Activated naive CD4-positive, alpha-beta T cell treated with anti-CD3 and anti-CD28 coated beads, Interleukin-2, amount 50 U/mL, for 24 hours (primary cell): Measurements from ENCODE around the gene PDE3B.
"Not testable (repeated sequence)": the region's sequence is repeated elsewhere in the genome, so short reads cannot be mapped to it uniquely, and the experiment has no call there.

Experiments
- H3K27ac Mint-ChIP-seq: one replicate; pipeline ENCODE4 v1.8.0; 2021; ENCODE audit warnings: mild to moderate bottlenecking, mixed read lengths
- H3K27me3 Mint-ChIP-seq: one replicate; pipeline ENCODE4 v1.8.0; 2021; ENCODE audit warnings: mixed read lengths
- H3K36me3 Mint-ChIP-seq: one replicate; pipeline ENCODE4 v1.8.0; 2021; ENCODE audit warnings: mixed read lengths
- H3K4me1 Mint-ChIP-seq: one replicate; pipeline ENCODE4 v1.8.0; 2021; ENCODE audit warnings: mixed read lengths
- H3K4me3 Mint-ChIP-seq: one replicate; pipeline ENCODE4 v1.8.0; 2021; ENCODE audit warnings: mild to moderate bottlenecking, mixed read lengths
- H3K9me3 Mint-ChIP-seq: one replicate; pipeline ENCODE4 v1.8.0; 2021; ENCODE audit warnings: mixed read lengths

PDE3B gene

GRCh38 chr11:14835496-14836492, 192.2 kb downstream of the PDE3B start:
- Mint-ChIP-seq H3K4me1 (peaks cover 4% of the 10 kb centered on the region), H3K4me3 (no peak overlapping the region), H3K27ac (peak overlapping the region; percentile 72), H3K36me3 (peaks cover 32% of the 10 kb centered on the region), H3K9me3 (no peaks in the 10 kb centered on the region), H3K27me3 (no peaks in the 10 kb centered on the region)

GRCh38 chr11:14842002-14842401, 198.4 kb downstream of the PDE3B start:
- Mint-ChIP-seq H3K27ac (no peak overlapping the region), H3K9me3 (no peaks in the 10 kb centered on the region), H3K4me3 (no peak overlapping the region), H3K36me3 (peaks cover 36% of the 10 kb centered on the region), H3K27me3 (no peaks in the 10 kb centered on the region), H3K4me1 (no peaks in the 10 kb centered on the region)

GRCh38 chr11:14852571-14853177, 209.1 kb downstream of the PDE3B start:
- Mint-ChIP-seq H3K27ac (peak overlapping the region; percentile 59), H3K27me3 (no peaks in the 10 kb centered on the region)

GRCh38 chr11:14854057-14854456, 210.5 kb downstream of the PDE3B start:
- Mint-ChIP-seq H3K4me3 (no peak overlapping the region), H3K27me3 (no peaks in the 10 kb centered on the region), H3K9me3 (no peaks in the 10 kb centered on the region), H3K27ac (no peak overlapping the region), H3K36me3 (peaks cover 37% of the 10 kb centered on the region), H3K4me1 (peaks cover 47% of the 10 kb centered on the region)

More at GRCh38 chr11:14852571-14853177, 209.1 kb downstream of the PDE3B start:
- no peaks in the 10 kb centered on the region for H3K9me3 Mint-ChIP-seq
- H3K4me1 Mint-ChIP-seq: peaks cover 43% of the 10 kb centered on the region
- H3K36me3 Mint-ChIP-seq: peaks cover 38% of the 10 kb centered on the region
- no peak overlapping the region for H3K4me3 Mint-ChIP-seq

- Mint-ChIP-seq H3K36me3 (peaks cover 40% of the 10 kb centered on the region), H3K4me1 (peaks cover 50% of the 10 kb centered on the region), H3K27me3 (no peaks in the 10 kb centered on the region), H3K9me3 (no peaks in the 10 kb centered on the region), H3K27ac (peak overlapping the region; percentile 35), H3K4me3 (no peak overlapping the region)
These were observed 212.3 kb downstream of the PDE3B start for GRCh38 chr11:14855890-14856289.

- H3K27ac Mint-ChIP-seq: peak overlapping the region; percentile 73
- peaks cover 43% of the 10 kb centered on the region for H3K36me3 Mint-ChIP-seq
- no peaks in the 10 kb centered on the region for H3K9me3 Mint-ChIP-seq
- H3K4me1 Mint-ChIP-seq: peaks cover 44% of the 10 kb centered on the region
- H3K4me3 Mint-ChIP-seq: no peak overlapping the region
- no peaks in the 10 kb centered on the region for H3K27me3 Mint-ChIP-seq
These were observed 214.0 kb downstream of the PDE3B start for GRCh38 chr11:14857621-14858020.

GRCh38 chr11:14858404-14858803, 214.8 kb downstream of the PDE3B start:
- peaks cover 44% of the 10 kb centered on the region for H3K36me3 Mint-ChIP-seq
- no peaks in the 10 kb centered on the region for H3K27me3 Mint-ChIP-seq
- H3K27ac Mint-ChIP-seq: no peak overlapping the region
- peaks cover 4% of the 10 kb centered on the region for H3K9me3 Mint-ChIP-seq
- H3K4me1 Mint-ChIP-seq: peaks cover 40% of the 10 kb centered on the region
- no peak overlapping the region for H3K4me3 Mint-ChIP-seq

- peaks cover 4% of the 10 kb centered on the region for H3K9me3 Mint-ChIP-seq
- no peak overlapping the region for H3K4me3 Mint-ChIP-seq
- H3K27me3 Mint-ChIP-seq: no peaks in the 10 kb centered on the region
- H3K27ac Mint-ChIP-seq: no peak overlapping the region
- H3K4me1 Mint-ChIP-seq: peaks cover 29% of the 10 kb centered on the region
- peaks cover 45% of the 10 kb centered on the region for H3K36me3 Mint-ChIP-seq
These were observed 216.9 kb downstream of the PDE3B start for GRCh38 chr11:14860511-14860910.

GRCh38 chr11:14861680-14862079, 218.1 kb downstream of the PDE3B start:
- Mint-ChIP-seq H3K9me3 (peaks cover 4% of the 10 kb centered on the region), H3K36me3 (peaks cover 38% of the 10 kb centered on the region), H3K27me3 (no peaks in the 10 kb centered on the region), H3K4me3 (no peak overlapping the region), H3K27ac (peak overlapping the region; percentile 12), H3K4me1 (peaks cover 31% of the 10 kb centered on the region)

GRCh38 chr11:14863775-14864174, 220.2 kb downstream of the PDE3B start:
- peak overlapping the region; percentile 73 for H3K27ac Mint-ChIP-seq
- H3K4me3 Mint-ChIP-seq, H3K27me3 Mint-ChIP-seq, H3K9me3 Mint-ChIP-seq: not testable (repeated sequence)
- peaks cover 21% of the 10 kb centered on the region for H3K4me1 Mint-ChIP-seq
- H3K36me3 Mint-ChIP-seq: peaks cover 33% of the 10 kb centered on the region

GRCh38 chr11:14872032-14872431, 228.4 kb downstream of the PDE3B start:
- Mint-ChIP-seq H3K9me3 (no peaks in the 10 kb centered on the region), H3K4me3 (no peak overlapping the region), H3K36me3 (peaks cover 15% of the 10 kb centered on the region), H3K27me3 (no peaks in the 10 kb centered on the region), H3K27ac (peak overlapping the region; percentile 71), H3K4me1 (peaks cover 20% of the 10 kb centered on the region)

- no peaks in the 10 kb centered on the region for H3K9me3 Mint-ChIP-seq
- peak overlapping the region; percentile 66 for H3K27ac Mint-ChIP-seq
- H3K27me3 Mint-ChIP-seq: no peaks in the 10 kb centered on the region
- H3K36me3 Mint-ChIP-seq: peaks cover 25% of the 10 kb centered on the region
- H3K4me3 Mint-ChIP-seq: no peak overlapping the region
- H3K4me1 Mint-ChIP-seq: peaks cover 20% of the 10 kb centered on the region
These were observed 230.0 kb downstream of the PDE3B start for GRCh38 chr11:14873632-14874031.

GRCh38 chr11:14875163-14875562, 231.6 kb downstream of the PDE3B start:
- Mint-ChIP-seq H3K4me1 (peaks cover 20% of the 10 kb centered on the region), H3K36me3 (peaks cover 26% of the 10 kb centered on the region), H3K27me3 (no peaks in the 10 kb centered on the region), H3K9me3 (no peaks in the 10 kb centered on the region), H3K4me3 (no peak overlapping the region), H3K27ac (peak overlapping the region; percentile 69)

- H3K4me1 Mint-ChIP-seq: peaks cover 18% of the 10 kb centered on the region
- H3K27me3 Mint-ChIP-seq: no peaks in the 10 kb centered on the region
- no peak overlapping the region for H3K27ac Mint-ChIP-seq
- H3K9me3 Mint-ChIP-seq: no peaks in the 10 kb centered on the region
- H3K36me3 Mint-ChIP-seq: peaks cover 33% of the 10 kb centered on the region
- no peak overlapping the region for H3K4me3 Mint-ChIP-seq
These were observed 238.1 kb downstream of the PDE3B start for GRCh38 chr11:14881576-14882193.

GRCh38 chr11:14882196-14882595, 238.6 kb downstream of the PDE3B start:
- Mint-ChIP-seq H3K36me3 (peaks cover 33% of the 10 kb centered on the region), H3K27ac (no peak overlapping the region), H3K9me3 (no peaks in the 10 kb centered on the region), H3K27me3 (no peaks in the 10 kb centered on the region), H3K4me3 (no peak overlapping the region), H3K4me1 (peaks cover 24% of the 10 kb centered on the region)

GRCh38 chr11:14883683-14884082, 240.1 kb downstream of the PDE3B start:
- H3K4me3 Mint-ChIP-seq, H3K27me3 Mint-ChIP-seq, H3K9me3 Mint-ChIP-seq, H3K27ac Mint-ChIP-seq: not testable (repeated sequence)
- Mint-ChIP-seq H3K36me3 (peaks cover 22% of the 10 kb centered on the region), H3K4me1 (peaks cover 38% of the 10 kb centered on the region)
